ENCODE data around the gene GZMB. TPM values are rescaled to one million over a fixed set of nuclear protein-coding genes. Genes with fewer than 3 reads are reported as not detected.

The GZMB gene
- total RNA-seq, 1 experiment from 2014 or later, result not detected

DNA sequence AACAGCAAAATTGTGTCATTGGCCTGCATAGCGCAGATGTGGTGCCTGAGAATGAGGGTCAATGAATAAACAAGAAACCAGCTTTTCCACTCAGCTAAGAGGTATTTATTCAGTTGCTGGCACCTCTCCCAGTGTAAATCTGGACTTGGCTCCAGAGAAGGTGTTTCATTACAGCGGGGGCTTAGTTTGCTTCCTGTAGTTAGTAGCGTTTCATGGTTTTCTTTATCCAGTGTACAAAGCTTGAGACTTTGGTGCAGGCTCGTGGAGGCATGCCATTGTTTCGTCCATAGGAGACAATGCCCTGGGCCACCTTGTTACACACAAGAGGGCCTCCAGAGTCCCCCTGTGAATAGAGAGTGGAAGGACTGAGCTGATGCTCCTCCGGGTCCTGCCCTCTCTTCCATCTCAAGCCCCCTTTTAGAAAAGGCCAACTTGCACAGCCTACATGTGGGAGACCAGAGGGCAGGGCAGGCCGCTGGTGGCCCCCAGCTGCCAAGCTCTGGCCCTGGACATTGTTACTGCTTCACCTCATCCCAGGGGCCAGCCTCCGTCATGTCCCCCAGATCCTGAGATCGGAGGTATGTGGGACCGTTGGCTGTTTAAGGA, 3.0 kb downstream of the GZMB start:
- H3K4me3 Mint-ChIP-seq, result no peak overlapping the region
- H4K20me1 ChIP-seq (ENCODE audit: control insufficient read depth, insufficient read depth, insufficient read length), result no peaks in the 10 kb centered on the region
- H3K79me1 ChIP-seq (ENCODE audit: insufficient read depth, low read depth, low read length, poor library complexity, severe bottlenecking), result no peaks in the 10 kb centered on the region
- H2BK12ac ChIP-seq (ENCODE audit: insufficient read length, low read depth, low read length), result no peak overlapping the region
- H3K18ac ChIP-seq (ENCODE audit: insufficient read length, low read depth, low read length), result no peak overlapping the region
- H3K4ac ChIP-seq (ENCODE audit: low read depth, low read length), result no peak overlapping the region
- peaks cover 0 to 23% (median 7%) of the 10 kb centered on the region in 3 experiments; a peak in 4 of 7 replicates for H3K36me3 Mint-ChIP-seq (ENCODE audit: insufficient read depth in 1 of 3, low read depth in 3 of 3)
- no peak overlapping the region for H2AK5ac ChIP-seq (ENCODE audit: insufficient read length, low read length)
- WGBS (ENCODE audit: extremely low coverage, insufficient read length, low lambda C conversion rate), result no CpG with 5 or more reads among the region's 10 CpGs
- no peak overlapping the region; the same call in 1 of the 2 replicates for H3K14ac ChIP-seq (ENCODE audit: insufficient read depth, low read length)
- H3K23ac ChIP-seq (ENCODE audit: insufficient read length, low read depth, low read length), result no peak overlapping the region
- H2BK5ac ChIP-seq (ENCODE audit: insufficient read length, low read length), result no peak overlapping the region
- H3K56ac ChIP-seq (ENCODE audit: insufficient read length, low read depth, low read length), result no peak overlapping the region
- TF ChIP-seq, protein P1, sequence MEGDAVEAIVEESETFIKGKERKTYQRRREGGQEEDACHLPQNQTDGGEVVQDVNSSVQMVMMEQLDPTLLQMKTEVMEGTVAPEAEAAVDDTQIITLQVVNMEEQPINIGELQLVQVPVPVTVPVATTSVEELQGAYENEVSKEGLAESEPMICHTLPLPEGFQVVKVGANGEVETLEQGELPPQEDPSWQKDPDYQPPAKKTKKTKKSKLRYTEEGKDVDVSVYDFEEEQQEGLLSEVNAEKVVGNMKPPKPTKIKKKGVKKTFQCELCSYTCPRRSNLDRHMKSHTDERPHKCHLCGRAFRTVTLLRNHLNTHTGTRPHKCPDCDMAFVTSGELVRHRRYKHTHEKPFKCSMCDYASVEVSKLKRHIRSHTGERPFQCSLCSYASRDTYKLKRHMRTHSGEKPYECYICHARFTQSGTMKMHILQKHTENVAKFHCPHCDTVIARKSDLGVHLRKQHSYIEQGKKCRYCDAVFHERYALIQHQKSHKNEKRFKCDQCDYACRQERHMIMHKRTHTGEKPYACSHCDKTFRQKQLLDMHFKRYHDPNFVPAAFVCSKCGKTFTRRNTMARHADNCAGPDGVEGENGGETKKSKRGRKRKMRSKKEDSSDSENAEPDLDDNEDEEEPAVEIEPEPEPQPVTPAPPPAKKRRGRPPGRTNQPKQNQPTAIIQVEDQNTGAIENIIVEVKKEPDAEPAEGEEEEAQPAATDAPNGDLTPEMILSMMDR (conservative IDR thresholded peaks at IDR 0.05), result no peak
- H2BK120ac ChIP-seq (ENCODE audit: low read depth, low read length, poor library complexity, severe bottlenecking), result no peak overlapping the region
- no peak overlapping the region for H3K4me2 ChIP-seq (ENCODE audit: insufficient read depth, insufficient read length, low read length)
- H2AFZ ChIP-seq (ENCODE audit: low read length), result no peak overlapping the region
- peaks cover 4 to 83% of the 10 kb centered on the region in 2 experiments; a peak in 3 of 5 replicates for H3K9me3 Mint-ChIP-seq
- H3K27ac Mint-ChIP-seq, result no peak overlapping the region
- H3K79me2 ChIP-seq (ENCODE audit: insufficient read depth, low read length), result no peaks in the 10 kb centered on the region
- H3K23me2 ChIP-seq (ENCODE audit: insufficient read length, low read depth, low read length, poor library complexity, severe bottlenecking), result no peaks in the 10 kb centered on the region
- no peak overlapping the region for H4K5ac ChIP-seq (ENCODE audit: insufficient read length, low read depth, low read length)
- no peaks in the 10 kb centered on the region for H3K4me1 Mint-ChIP-seq
- H2BK20ac ChIP-seq (ENCODE audit: low read depth, low read length, poor library complexity, severe bottlenecking), result no peak overlapping the region
- no peak overlapping the region for H3K27ac ChIP-seq (ENCODE audit: insufficient read length, low read depth, low read length)
- no peak for DNase-seq
- H3K9ac ChIP-seq (ENCODE audit: extremely low read depth, insufficient read length, low read length), result no peak overlapping the region
- H3K4me1 ChIP-seq (ENCODE audit: insufficient read depth, low read length), result no peaks in the 10 kb centered on the region; the same call in 1 of the 2 replicates
- no peak overlapping the region for H3T11ph ChIP-seq (ENCODE audit: low read length)
- H3K27me3 Mint-ChIP-seq (ENCODE audit: low read depth), result peaks cover 6% of the 10 kb centered on the region
- H4K91ac ChIP-seq (ENCODE audit: insufficient read length, low read depth, low read length), result no peak overlapping the region
- H3K9me3 ChIP-seq (ENCODE audit: control insufficient read depth, low read depth, low read length), result no peaks in the 10 kb centered on the region
- H3K27me3 ChIP-seq (ENCODE audit: insufficient read depth, low read length), result no peaks in the 10 kb centered on the region
- no peak overlapping the region for H4K8ac ChIP-seq (replicated peaks; ENCODE audit: insufficient read length, low read depth, low read length)
- no peak overlapping the region for H2BK15ac ChIP-seq (ENCODE audit: low read depth, low read length)

Data from H9 (cell line).